ENCODE results near the gene LRRN4.

DNA sequence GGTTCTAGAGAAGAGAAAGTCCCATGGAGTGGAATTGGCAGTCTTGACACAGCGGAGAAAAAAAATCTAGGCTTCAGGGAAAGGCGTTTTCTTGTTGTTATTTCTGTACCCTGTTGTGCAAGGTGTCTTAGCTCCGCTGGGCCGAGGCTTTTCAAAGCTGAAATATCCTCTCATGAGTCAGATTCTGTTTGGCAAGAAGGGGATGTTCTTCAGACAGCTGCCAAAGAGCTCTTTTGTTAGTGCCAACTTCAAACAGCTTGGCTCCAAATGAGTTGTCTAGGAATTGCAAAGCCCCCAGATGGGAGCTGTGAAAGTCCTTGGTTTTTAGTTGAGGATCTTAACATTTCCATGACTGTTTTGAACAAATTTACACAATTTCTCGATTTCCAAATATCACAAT lies 45.6 kb downstream of the LRRN4 start:
- TF ChIP-seq, protein P1, sequence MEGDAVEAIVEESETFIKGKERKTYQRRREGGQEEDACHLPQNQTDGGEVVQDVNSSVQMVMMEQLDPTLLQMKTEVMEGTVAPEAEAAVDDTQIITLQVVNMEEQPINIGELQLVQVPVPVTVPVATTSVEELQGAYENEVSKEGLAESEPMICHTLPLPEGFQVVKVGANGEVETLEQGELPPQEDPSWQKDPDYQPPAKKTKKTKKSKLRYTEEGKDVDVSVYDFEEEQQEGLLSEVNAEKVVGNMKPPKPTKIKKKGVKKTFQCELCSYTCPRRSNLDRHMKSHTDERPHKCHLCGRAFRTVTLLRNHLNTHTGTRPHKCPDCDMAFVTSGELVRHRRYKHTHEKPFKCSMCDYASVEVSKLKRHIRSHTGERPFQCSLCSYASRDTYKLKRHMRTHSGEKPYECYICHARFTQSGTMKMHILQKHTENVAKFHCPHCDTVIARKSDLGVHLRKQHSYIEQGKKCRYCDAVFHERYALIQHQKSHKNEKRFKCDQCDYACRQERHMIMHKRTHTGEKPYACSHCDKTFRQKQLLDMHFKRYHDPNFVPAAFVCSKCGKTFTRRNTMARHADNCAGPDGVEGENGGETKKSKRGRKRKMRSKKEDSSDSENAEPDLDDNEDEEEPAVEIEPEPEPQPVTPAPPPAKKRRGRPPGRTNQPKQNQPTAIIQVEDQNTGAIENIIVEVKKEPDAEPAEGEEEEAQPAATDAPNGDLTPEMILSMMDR (conservative IDR thresholded peaks at IDR 0.05; ENCODE audit: low read length): no peak
- no peak for TF ChIP-seq EZH2phosphoT487 (IDR thresholded peaks at IDR 0.05; ENCODE audit: borderline replicate concordance, low read depth, low read length)
